GM21526 (cell line): ENCODE measurements around the gene PTGER2.

Experiments
- ATAC-seq: cut with Tn5 transposase; IDR thresholded peaks from one replicate; pipeline ENCODE4 v1.9.1; 2021; ENCODE audit warnings: moderate library complexity; ENCODE audit not compliant: unreplicated experiment, low FRiP score

The PTGER2 gene

GRCh38 chr14:52304248-52304904, 9.7 kb upstream of the PTGER2 start:
- no peak for ATAC-seq

- ATAC-seq: no peak
Observed at GRCh38 chr14:52305014-52305413, 9.1 kb upstream of the PTGER2 start.

GRCh38 chr14:52307376-52307775, 6.7 kb upstream of the PTGER2 start:
- ATAC-seq: no peak

- no peak for ATAC-seq
Observed at GRCh38 chr14:52307905-52308304, 6.2 kb upstream of the PTGER2 start.

- no peak for ATAC-seq
Observed at GRCh38 chr14:52310541-52310940, 3.6 kb upstream of the PTGER2 start.

GRCh38 chr14:52312931-52313355, 1.2 kb upstream of the PTGER2 start:
- ATAC-seq: no peak

- ATAC-seq: no peak
Observed at GRCh38 chr14:52313462-52313861, 650 bp upstream of the PTGER2 start.

- no peak for ATAC-seq
Observed at GRCh38 chr14:52314595-52315354, 663 bp downstream of the PTGER2 start.

GRCh38 chr14:52315355-52315718, 1.2 kb downstream of the PTGER2 start:
- ATAC-seq: no peak

- no peak for ATAC-seq
Observed at GRCh38 chr14:52318062-52318461, 4.0 kb downstream of the PTGER2 start.

- no peak for ATAC-seq
Observed at GRCh38 chr14:52318826-52319645, 4.9 kb downstream of the PTGER2 start.

- no peak for ATAC-seq
Observed at GRCh38 chr14:52319919-52320318, 5.8 kb downstream of the PTGER2 start.

GRCh38 chr14:52325126-52325525, 11.0 kb downstream of the PTGER2 start:
- peak; percentile 95 for ATAC-seq

GRCh38 chr14:52325630-52326029, 11.5 kb downstream of the PTGER2 start:
- ATAC-seq: no peak

GRCh38 chr14:52327374-52328226, 13.5 kb downstream of the PTGER2 start:
- no peak for ATAC-seq

GRCh38 chr14:52328276-52328675, 14.2 kb downstream of the PTGER2 start:
- ATAC-seq: no peak

GRCh38 chr14:52329678-52330369, 15.7 kb downstream of the PTGER2 start:
- no peak for ATAC-seq

- ATAC-seq: no peak
Observed at GRCh38 chr14:52332269-52332668, 18.2 kb downstream of the PTGER2 start.

- no peak for ATAC-seq
Observed at GRCh38 chr14:52333108-52333507, 19.0 kb downstream of the PTGER2 start.
